A549 (cell line): ENCODE measurements around the gene RPL29. TPM values are rescaled to one million over a fixed set of nuclear protein-coding genes. Genes with fewer than 3 reads are reported as not detected.
A peak's percentile ranks its signal among the peaks of the same experiment; 100 is the strongest.

ENCODE experiments used
- BHLHE40 ChIP-seq: IDR thresholded peaks from 2 replicates; pipeline ENCODE4 v1.6.1; 2012; ENCODE audit warnings: low read depth, low read length, inconsistent platforms
- CEBPB ChIP-seq, 2 experiments: fragments of >200 bp in 1 of 2; sonication (Bioruptor Twin) in 1 of 2; formaldehyde crosslinking in 1 of 2; IDR thresholded peaks; 2 replicates each; pipeline ENCODE4 v1.6.1; 2012 to 2016
- CHD2 ChIP-seq: fragments of 150-350 bp; IDR thresholded peaks from 2 replicates; pipeline ENCODE4 v1.6.1; 2014; ENCODE audit warnings: low read length; ENCODE audit not compliant: partially characterized antibody
- CHD4 ChIP-seq: fragments of 200-600 bp; sonication (generic); IDR thresholded peaks from 2 replicates; pipeline ENCODE4 v1.6.1; 2016; ENCODE audit warnings: antibody characterized with exemption, mild to moderate bottlenecking, borderline replicate concordance
- CTCF ChIP-seq: fragments of >200 bp; sonication (Bioruptor Twin); formaldehyde crosslinking; IDR thresholded peaks from 3 replicates; pipeline ENCODE4 v1.5.1; 2016
- E2F6 ChIP-seq: IDR thresholded peaks from 2 replicates; pipeline ENCODE4 v1.6.1; 2012; ENCODE audit warnings: low read depth, borderline replicate concordance
- EHF ChIP-seq: fragments of 250-450 bp; sonication (Bioruptor Pico); IDR thresholded peaks from 2 replicates; pipeline ENCODE4 v1.5.0; 2020; ENCODE audit warnings: mild to moderate bottlenecking
- ESRRA ChIP-seq: fragments of 150-350 bp; IDR thresholded peaks from 2 replicates; pipeline ENCODE4 v1.6.1; 2014; ENCODE audit warnings: mild to moderate bottlenecking, low read length, borderline replicate concordance
- FOSB ChIP-seq: fragments of 250-450 bp; sonication (Bioruptor Pico); IDR thresholded peaks from 2 replicates; pipeline ENCODE4 v1.5.0; 2020; ENCODE audit warnings: mild to moderate bottlenecking, moderate library complexity
- FOSL2 ChIP-seq, 2 experiments: fragments of 450-650 bp in 1 of 2; fragments of >200 bp in 1 of 2; sonication (Bioruptor Twin) in 1 of 2; formaldehyde crosslinking; IDR thresholded peaks; 2 replicates each; pipeline versions ENCODE4 v1.5.0 to v1.6.1; 2016 to 2020; ENCODE audit warnings: mild to moderate bottlenecking in 1 of 2, moderate library complexity in 1 of 2
- FOXS1 ChIP-seq: fragments of 250-450 bp; sonication (Bioruptor Pico); IDR thresholded peaks from 2 replicates; pipeline ENCODE4 v1.5.0; 2020; ENCODE audit warnings: mild to moderate bottlenecking, moderate library complexity
- GATA3 ChIP-seq: IDR thresholded peaks from 2 replicates; pipeline ENCODE4 v1.6.1; 2012; ENCODE audit warnings: borderline replicate concordance
- HOXA7 ChIP-seq: fragments of 250-450 bp; sonication (Bioruptor Pico); IDR thresholded peaks from 2 replicates; pipeline ENCODE4 v1.5.0; 2020; ENCODE audit warnings: mild to moderate bottlenecking, moderate library complexity
- MAX ChIP-seq: IDR thresholded peaks from 2 replicates; pipeline ENCODE4 v1.6.1; 2012
- NFE2L2 ChIP-seq: fragments of 150-350 bp; conservative IDR thresholded peaks from 2 replicates; pipeline ENCODE4 v1.6.1; 2014; ENCODE audit warnings: low read length
- PBX3 ChIP-seq: IDR thresholded peaks from 2 replicates; pipeline ENCODE4 v1.6.1; 2012
- POLR2A ChIP-seq: IDR thresholded peaks from 2 replicates; pipeline ENCODE4 v1.6.1; 2012; ENCODE audit warnings: mild to moderate bottlenecking, low read length
- POLR2AphosphoS2 ChIP-seq: conservative IDR thresholded peaks from 2 replicates; pipeline ENCODE4 v1.6.1; 2012; ENCODE audit warnings: low read length, improper control_type of control experiment, inconsistent platforms
- RCOR1 ChIP-seq: fragments of 150-350 bp; IDR thresholded peaks from 2 replicates; pipeline ENCODE4 v1.6.1; 2014; ENCODE audit warnings: antibody characterized with exemption, low read length, low read depth
- REST ChIP-seq: fragments of 200-600 bp; sonication (generic); IDR thresholded peaks from 2 replicates; pipeline ENCODE4 v1.6.1; 2016; ENCODE audit warnings: antibody characterized with exemption, mild to moderate bottlenecking, moderate library complexity
- SMC3 ChIP-seq: fragments of >200 bp; sonication (Bioruptor Twin); formaldehyde crosslinking; IDR thresholded peaks from 3 replicates; pipeline ENCODE4 v1.6.1; 2018; ENCODE audit warnings: inconsistent platforms
- SREBF2 ChIP-seq: fragments of 450-650 bp; IDR thresholded peaks from 2 replicates; pipeline ENCODE4 v1.6.1; 2014; ENCODE audit warnings: mild to moderate bottlenecking, moderate library complexity
- TP53 ChIP-seq: fragments of 250-450 bp; sonication (Bioruptor Pico); IDR thresholded peaks from 2 replicates; pipeline ENCODE4 v1.5.0; 2021; ENCODE audit warnings: mild to moderate bottlenecking, moderate library complexity
- ZNF302 ChIP-seq: fragments of 250-450 bp; sonication (Bioruptor Pico); IDR thresholded peaks from 2 replicates; pipeline ENCODE4 v1.9.0; 2021; ENCODE audit warnings: inconsistent platforms, mild to moderate bottlenecking, moderate library complexity
- polyA plus RNA-seq, 4 experiments: library from polyadenylated mRNA; depleted of rRNA in 3 of 4; stranded (reverse); fragments of >200 nt; fragmentation: RNase III in 1 of 4; extraction: RNeasy Plus Mini Kit Qiagen cat#74134 plus additional on column Dnase treatment in 1 of 4; gene quantifications; 2 replicates in 3 of 4; 3 replicates in 1 of 4; pipeline ENCODE4 v1.2.3, GENCODE V29; 2011 to 2017

The RPL29 gene
- polyA plus RNA-seq, 2 of the 4 experiments (the other 2 are of a cell fraction), result 808 to 1,152 TPM

- TF ChIP-seq CTCF (no peak), POLR2A (peak; percentile 78), ESRRA (no peak), E2F6 (peak; percentile 49; the same call in 1 of the 2 replicates), MAX (peak; percentile 98), RCOR1 (no peak), CEBPB (IDR thresholded peaks at IDR 0.05) (no peak), FOXS1 (CRISPR knock-in tag) (no peak), POLR2AphosphoS2 (no peak), REST (0 out of 2 replicates have a peak, but pooled peaks have one; percentile 15), PBX3 (peak; percentile 46; the same call in 1 of the 2 replicates), NFE2L2 (no peak), CHD4 (no peak), FOSB (no peak), TP53 (CRISPR knock-in tag) (no peak), EHF (CRISPR knock-in tag) (no peak), SMC3 (no peak), CHD2 (no peak), ZNF302 (CRISPR knock-in tag) (no peak), FOSL2 (IDR thresholded peaks at IDR 0.05) (no peak), FOSL2 (CRISPR knock-in tag; IDR thresholded peaks at IDR 0.05) (no peak), GATA3 (no peak), HOXA7 (CRISPR knock-in tag) (no peak), SREBF2 (no peak), BHLHE40 (no peak)
Observed at GRCh38 chr3:51995346-51996163, at the start of gene RPL29 (continued).
